SK-N-SH (cell line): Measurements from ENCODE around the gene ORC5. TPM values are rescaled to one million over a fixed set of nuclear protein-coding genes. Genes with fewer than 3 reads are reported as not detected.
"Not testable (repeated sequence)": the region's sequence is repeated elsewhere in the genome, so short reads cannot be mapped to it uniquely, and the experiment has no call there.

Experiments used
- CTCF ChIA-PET: fragments of 300-600, 350-600 bp; formaldehyde crosslinking; extraction: SDS; loops from one replicate; lab custom pipeline; 2021; lab: Yijun Ruan, JAX
- POLR2A ChIA-PET: fragments of 350-600 bp; sonication (Branson Sonifier 250); formaldehyde crosslinking; extraction: SDS; loops from one replicate; lab custom pipeline; 2020; ENCODE audit warnings: antibody characterized with exemption, inconsistent platforms; lab: Yijun Ruan, JAX
- DNase-seq: peaks from one replicate; pipeline ENCODE4 v3.0.0; 2012
- H2AFZ ChIP-seq: fragments of 200-600 bp; sonication (generic); 2 replicates; pipeline ENCODE4 v1.8.1; 2016; ENCODE audit warnings: antibody characterized with exemption, mild to moderate bottlenecking, low read depth
- H3F3A ChIP-seq: fragments of 200-600 bp; sonication (generic); replicated peaks from 2 replicates; pipeline ENCODE3; 2016; ENCODE audit warnings: antibody characterized with exemption, mild to moderate bottlenecking; ENCODE audit not compliant: insufficient read depth
- H3K27ac ChIP-seq, 2 experiments: fragments of 200-500 bp in 1 of 2; fragments of 200-600 bp in 1 of 2; sonication (Bioruptor generic) in 1 of 2; sonication (generic), shearing (Covaris generic) in 1 of 2; 2 replicates each; pipeline versions ENCODE4 v1.5.1 to v1.6.1; 2014 to 2016; ENCODE audit warnings: low read depth in 2 of 2, inconsistent platforms in 1 of 2, low read length in 1 of 2, mild to moderate bottlenecking in 1 of 2, mixed read lengths in 1 of 2
- H3K27me3 ChIP-seq: fragments of 200-600 bp; sonication (generic), shearing (Covaris generic); 2 replicates; pipeline ENCODE4 v1.6.1; 2016; ENCODE audit warnings: mixed run types; ENCODE audit not compliant: insufficient read depth
- H3K36me3 ChIP-seq, 2 experiments: fragments of 200-500 bp in 1 of 2; fragments of 200-600 bp in 1 of 2; sonication (Bioruptor generic) in 1 of 2; sonication (generic) in 1 of 2; replicated peaks in 1 of 2; 2 replicates each; pipeline versions ENCODE3 to v1.5.1; 2014 to 2016; ENCODE audit warnings: low read length in 1 of 2, mild to moderate bottlenecking in 1 of 2; ENCODE audit not compliant: insufficient read depth in 2 of 2, control insufficient read depth in 1 of 2
- H3K4me1 ChIP-seq, 2 experiments: fragments of 200-500 bp in 1 of 2; fragments of 200-600 bp in 1 of 2; sonication (Bioruptor generic) in 1 of 2; sonication (generic), shearing (Covaris generic) in 1 of 2; 2 replicates each; pipeline versions ENCODE4 v1.5.1 to v1.6.1; 2014 to 2016; ENCODE audit warnings: low read depth in 1 of 2, low read length in 1 of 2, mixed run types in 1 of 2; ENCODE audit not compliant: insufficient read depth in 2 of 2, control insufficient read depth in 1 of 2
- H3K4me2 ChIP-seq: fragments of 200-600 bp; sonication (generic), shearing (Covaris generic); 2 replicates; pipeline ENCODE4 v1.6.1; 2017; ENCODE audit warnings: mixed run types
- H3K4me3 ChIP-seq, 2 experiments: fragments of 200-500 bp in 1 of 2; fragments of 200-600 bp in 1 of 2; sonication (Bioruptor generic) in 1 of 2; sonication (generic), shearing (Covaris generic) in 1 of 2; 2 replicates each; pipeline versions ENCODE4 v1.5.1 to v1.8.1; 2014 to 2016; ENCODE audit warnings: low read depth in 2 of 2, inconsistent platforms in 1 of 2, low read length in 1 of 2, mild to moderate bottlenecking in 1 of 2, mixed read lengths in 1 of 2, moderate library complexity in 1 of 2
- H3K79me2 ChIP-seq: fragments of 200-600 bp; sonication (generic); 2 replicates; pipeline ENCODE4 v1.8.1; 2017; ENCODE audit warnings: mild to moderate bottlenecking; ENCODE audit not compliant: insufficient read depth
- H3K9ac ChIP-seq: fragments of 200-600 bp; sonication (generic); 2 replicates; pipeline ENCODE4 v1.6.1; 2017; ENCODE audit warnings: mixed run types
- H3K9me2 ChIP-seq: fragments of 200-600 bp; sonication (generic); 2 replicates; pipeline ENCODE4 v1.6.1; 2017; ENCODE audit warnings: mixed run types
- H3K9me3 ChIP-seq: fragments of 200-600 bp; sonication (generic); 2 replicates; pipeline ENCODE4 v1.6.1; 2017; ENCODE audit warnings: mixed run types, mild to moderate bottlenecking, moderate library complexity
- H4K20me1 ChIP-seq: fragments of 200-600 bp; sonication (generic); 2 replicates; pipeline ENCODE4 v1.6.1; 2017; ENCODE audit warnings: mild to moderate bottlenecking, mixed run types; ENCODE audit not compliant: insufficient read depth
- CHD2 ChIP-seq: fragments of 150-350 bp; IDR thresholded peaks from 2 replicates; pipeline ENCODE4 v1.6.1; 2018; ENCODE audit warnings: low read length; ENCODE audit not compliant: partially characterized antibody
- CTCF ChIP-seq: fragments of 200-600 bp; sonication (generic); IDR thresholded peaks from 2 replicates; pipeline ENCODE4 v1.6.1; 2017; ENCODE audit warnings: antibody characterized with exemption, mild to moderate bottlenecking, moderate library complexity
- ELF1 ChIP-seq: IDR thresholded peaks from 2 replicates; pipeline ENCODE4 v1.4.0; 2012
- EZH2phosphoT487 ChIP-seq: fragments of 200-600 bp; sonication (generic); IDR thresholded peaks from 2 replicates; pipeline ENCODE4 v1.6.1; 2017; ENCODE audit warnings: low read depth, mixed run types, mild to moderate bottlenecking, antibody characterized with exemption, moderate library complexity, borderline replicate concordance
- FOSL2 ChIP-seq: IDR thresholded peaks from 2 replicates; pipeline ENCODE4 v1.4.0; 2012; ENCODE audit warnings: low read depth, mild to moderate bottlenecking, moderate library complexity, borderline replicate concordance
- FOXM1 ChIP-seq: IDR thresholded peaks from 2 replicates; pipeline ENCODE4 v1.4.0; 2012; ENCODE audit warnings: low read depth, mild to moderate bottlenecking
- IRF3 ChIP-seq: fragments of 150-350 bp; IDR thresholded peaks from 2 replicates; pipeline ENCODE4 v1.6.1; 2016; ENCODE audit warnings: mild to moderate bottlenecking, low read depth, low read length
- MXI1 ChIP-seq: IDR thresholded peaks from 2 replicates; pipeline ENCODE4 v1.6.1; 2012; ENCODE audit warnings: mild to moderate bottlenecking, low read depth, low read length, improper control_type of control experiment
- NFIC ChIP-seq: IDR thresholded peaks from 2 replicates; pipeline ENCODE4 v1.4.0; 2012; ENCODE audit warnings: borderline replicate concordance
- RAD21 ChIP-seq: IDR thresholded peaks from 2 replicates; pipeline ENCODE4 v1.6.1; 2012; ENCODE audit warnings: mild to moderate bottlenecking, low read length
- SMC3 ChIP-seq: IDR thresholded peaks from 2 replicates; pipeline ENCODE4 v1.6.1; 2012; ENCODE audit warnings: low read depth, low read length, improper control_type of control experiment
- TAF1 ChIP-seq: IDR thresholded peaks from 2 replicates; pipeline ENCODE4 v1.6.1; 2012; ENCODE audit warnings: low read depth, mild to moderate bottlenecking, low read length, moderate library complexity, borderline replicate concordance
- TCF12 ChIP-seq: IDR thresholded peaks from 2 replicates; pipeline ENCODE4 v1.4.0; 2012
- TEAD4 ChIP-seq: IDR thresholded peaks from 2 replicates; pipeline ENCODE4 v1.4.0; 2012; ENCODE audit warnings: mild to moderate bottlenecking, borderline replicate concordance; ENCODE audit not compliant: insufficient read depth
- YY1 ChIP-seq: IDR thresholded peaks from 2 replicates; pipeline ENCODE4 v1.4.0; 2012; ENCODE audit warnings: low read depth, mild to moderate bottlenecking
- WGBS: methylation state at CpG from one replicate; pipeline ENCODE4 v1.1.6; 2017; ENCODE audit warnings: low lambda C conversion rate; 5-methylcytosine and 5-hydroxymethylcytosine counted together
- polyA plus RNA-seq, 3 experiments: library from polyadenylated mRNA; depleted of rRNA; stranded (reverse); fragments of >200 nt; gene quantifications; 2 replicates each; pipeline ENCODE4 v1.2.3, GENCODE V29; 2012
- TF ChIP-seq, protein P1 (sequence below): IDR thresholded peaks from 2 replicates; pipeline ENCODE4 v1.4.0; 2012; ENCODE audit warnings: low read depth, borderline replicate concordance
- TF ChIP-seq, protein P2 (sequence below): IDR thresholded peaks from 2 replicates; pipeline ENCODE4 v1.4.0; 2012; ENCODE audit warnings: low read depth, borderline replicate concordance
- TF ChIP-seq, protein P3 (sequence below): IDR thresholded peaks from 2 replicates; pipeline ENCODE4 v1.4.0; 2012; ENCODE audit warnings: low read depth
- TF ChIP-seq, protein P4 (sequence below): IDR thresholded peaks from 2 replicates; pipeline ENCODE4; 2012

ORC5 gene
- polyA plus RNA-seq, 1 of the 3 experiments (the other 2 are of a cell fraction): 4.7 TPM

GRCh38 chr7:104179178-104179577 is 28.6 kb downstream of the ORC5 start:
- Histone ChIP-seq H3K9ac (no peak overlapping the region), H2AFZ (no peak overlapping the region), H3K4me1 (no peaks in the 10 kb centered on the region), H3F3A (peaks cover 3% of the 10 kb centered on the region), H3K27ac (no peak overlapping the region), H3K4me2 (no peak overlapping the region), H3K27me3 (no peaks in the 10 kb centered on the region), H3K4me3 (no peak overlapping the region), H3K9me3 (peaks cover 31% of the 10 kb centered on the region), H3K9me2 (no peaks in the 10 kb centered on the region), H3K79me2 (no peaks in the 10 kb centered on the region), H3K36me3 (peaks cover 58 to 79% of the 10 kb centered on the region in 2 experiments), H4K20me1 (no peaks in the 10 kb centered on the region)
- WGBS: 93% methylated on average over 2 of the region's 2 CpGs
- no peak for TF ChIP-seq RAD21
- no peak for TF ChIP-seq NFIC
- TF ChIP-seq YY1: no peak
- TF ChIP-seq IRF3: no peak
- TF ChIP-seq CHD2: no peak
- TF ChIP-seq MXI1: no peak
- no peak for TF ChIP-seq TEAD4
- TF ChIP-seq, protein P1, sequence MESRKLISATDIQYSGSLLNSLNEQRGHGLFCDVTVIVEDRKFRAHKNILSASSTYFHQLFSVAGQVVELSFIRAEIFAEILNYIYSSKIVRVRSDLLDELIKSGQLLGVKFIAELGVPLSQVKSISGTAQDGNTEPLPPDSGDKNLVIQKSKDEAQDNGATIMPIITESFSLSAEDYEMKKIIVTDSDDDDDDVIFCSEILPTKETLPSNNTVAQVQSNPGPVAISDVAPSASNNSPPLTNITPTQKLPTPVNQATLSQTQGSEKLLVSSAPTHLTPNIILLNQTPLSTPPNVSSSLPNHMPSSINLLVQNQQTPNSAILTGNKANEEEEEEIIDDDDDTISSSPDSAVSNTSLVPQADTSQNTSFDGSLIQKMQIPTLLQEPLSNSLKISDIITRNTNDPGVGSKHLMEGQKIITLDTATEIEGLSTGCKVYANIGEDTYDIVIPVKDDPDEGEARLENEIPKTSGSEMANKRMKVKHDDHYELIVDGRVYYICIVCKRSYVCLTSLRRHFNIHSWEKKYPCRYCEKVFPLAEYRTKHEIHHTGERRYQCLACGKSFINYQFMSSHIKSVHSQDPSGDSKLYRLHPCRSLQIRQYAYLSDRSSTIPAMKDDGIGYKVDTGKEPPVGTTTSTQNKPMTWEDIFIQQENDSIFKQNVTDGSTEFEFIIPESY: no peak
- TF ChIP-seq TCF12: no peak
- TF ChIP-seq, protein P2, sequence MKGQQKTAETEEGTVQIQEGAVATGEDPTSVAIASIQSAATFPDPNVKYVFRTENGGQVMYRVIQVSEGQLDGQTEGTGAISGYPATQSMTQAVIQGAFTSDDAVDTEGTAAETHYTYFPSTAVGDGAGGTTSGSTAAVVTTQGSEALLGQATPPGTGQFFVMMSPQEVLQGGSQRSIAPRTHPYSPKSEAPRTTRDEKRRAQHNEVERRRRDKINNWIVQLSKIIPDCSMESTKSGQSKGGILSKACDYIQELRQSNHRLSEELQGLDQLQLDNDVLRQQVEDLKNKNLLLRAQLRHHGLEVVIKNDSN: no peak
- no peak for TF ChIP-seq FOXM1
- TF ChIP-seq ELF1: no peak
- TF ChIP-seq FOSL2: no peak
- TF ChIP-seq SMC3: no peak
- TF ChIP-seq CTCF: no peak
- TF ChIP-seq, protein P3, sequence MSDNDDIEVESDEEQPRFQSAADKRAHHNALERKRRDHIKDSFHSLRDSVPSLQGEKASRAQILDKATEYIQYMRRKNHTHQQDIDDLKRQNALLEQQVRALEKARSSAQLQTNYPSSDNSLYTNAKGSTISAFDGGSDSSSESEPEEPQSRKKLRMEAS: no peak
- no peak for TF ChIP-seq TAF1
- TF ChIP-seq, protein P4, sequence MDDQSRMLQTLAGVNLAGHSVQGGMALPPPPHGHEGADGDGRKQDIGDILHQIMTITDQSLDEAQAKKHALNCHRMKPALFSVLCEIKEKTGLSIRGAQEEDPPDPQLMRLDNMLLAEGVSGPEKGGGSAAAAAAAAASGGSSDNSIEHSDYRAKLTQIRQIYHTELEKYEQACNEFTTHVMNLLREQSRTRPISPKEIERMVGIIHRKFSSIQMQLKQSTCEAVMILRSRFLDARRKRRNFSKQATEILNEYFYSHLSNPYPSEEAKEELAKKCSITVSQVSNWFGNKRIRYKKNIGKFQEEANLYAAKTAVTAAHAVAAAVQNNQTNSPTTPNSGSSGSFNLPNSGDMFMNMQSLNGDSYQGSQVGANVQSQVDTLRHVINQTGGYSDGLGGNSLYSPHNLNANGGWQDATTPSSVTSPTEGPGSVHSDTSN: no peak
- TF ChIP-seq EZH2phosphoT487: no peak
- POLR2A ChIA-PET: no interaction called here
- no peak for DNase-seq
- CTCF ChIA-PET: interaction anchor here (0.8 to 0.9 kb wide), 3 partner anchors 10 to 73 kb away, joined by 3 read pairs; no protein-coding TSS in a partner anchor

DNA sequence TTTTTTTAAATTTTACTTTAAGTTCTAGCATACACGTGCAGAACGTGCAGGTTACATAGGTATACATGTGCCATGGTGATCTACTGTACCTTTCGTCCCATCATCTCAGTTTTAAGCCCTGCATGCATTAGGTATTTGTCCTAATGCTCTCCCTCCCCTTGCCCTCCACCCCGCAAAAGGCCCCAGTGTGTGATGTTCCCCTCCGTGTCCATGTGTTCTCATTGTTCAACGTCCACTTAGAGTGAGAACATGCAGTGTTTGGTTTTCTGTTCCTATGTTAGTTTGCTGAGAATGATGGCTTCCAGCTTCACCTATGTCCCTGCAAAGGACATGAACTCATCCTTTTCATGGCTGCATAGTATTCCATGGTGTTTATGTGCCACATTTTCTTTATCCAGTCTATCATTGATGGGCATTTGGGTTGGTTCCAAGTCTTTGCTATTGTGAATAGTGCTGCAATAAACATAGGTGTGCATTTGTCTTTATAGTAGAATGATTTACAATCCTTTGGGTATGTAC is 30.2 kb downstream of the ORC5 start:
- H3K27ac ChIP-seq, DNase-seq, H3K79me2 ChIP-seq, H4K20me1 ChIP-seq, H3K4me2 ChIP-seq, POLR2A ChIA-PET, H2AFZ ChIP-seq, H3K27me3 ChIP-seq, H3K9ac ChIP-seq, H3K9me2 ChIP-seq, H3F3A ChIP-seq, H3K4me1 ChIP-seq, H3K4me3 ChIP-seq: not testable (repeated sequence)
- 98% methylated on average over 6 of the region's 6 CpGs for WGBS
- CTCF ChIA-PET: interaction anchor here (0.7 to 1.4 kb wide), 2 partner anchors 18 to 54 kb away, joined by 3 to 6 read pairs; no protein-coding TSS in a partner anchor
- Histone ChIP-seq H3K36me3 (peaks cover 44 to 65% of the 10 kb centered on the region in 2 experiments), H3K9me3 (peaks cover 31% of the 10 kb centered on the region)
